H1 (cell line): ENCODE data around the gene FBXW8. TPM values are rescaled to one million over a fixed set of nuclear protein-coding genes. Genes with fewer than 3 reads are reported as not detected.

Experiments used
- CTCF ChIA-PET: fragments of 300-600 bp; sonication (Branson Sonifier 250); formaldehyde crosslinking; loops from one replicate; lab custom pipeline; 2021; ENCODE audit not compliant: partially characterized antibody; lab: Charles Lee
- POLR2A ChIA-PET: fragments of 300-600 bp; sonication (Branson Sonifier 250); formaldehyde crosslinking; loops from one replicate; lab custom pipeline; 2021; ENCODE audit warnings: inconsistent platforms; ENCODE audit not compliant: partially characterized antibody; lab: Charles Lee
- DNase-seq, 2 experiments: peaks; one replicate each; pipeline versions ENCODE4 v3.0.0 to v3.0.0-alpha.2; 2010 to 2022; ENCODE audit warnings: low spot score in 2 of 2, low read depth in 1 of 2, mixed read lengths in 1 of 2
- FAIRE-seq: peaks from 2 replicates; lab custom pipeline; 2011; peaks lifted over from hg19 to GRCh38; lab: Jason Lieb, UNC
- H2AFZ ChIP-seq: 2 replicates; pipeline ENCODE4 v1.8.1; 2012; ENCODE audit warnings: low read length, inconsistent platforms
- H2AK5ac ChIP-seq: 2 replicates; pipeline ENCODE4 v1.6.1; 2013; ENCODE audit warnings: low read depth, low read length
- H2BK120ac ChIP-seq: replicated peaks from 2 replicates; pipeline ENCODE3; 2013; ENCODE audit warnings: low read depth, low read length, inconsistent platforms
- H2BK12ac ChIP-seq: 2 replicates; pipeline ENCODE4 v1.6.1; 2013; ENCODE audit warnings: low read depth, low read length
- H2BK15ac ChIP-seq: 2 replicates; pipeline ENCODE4 v1.6.1; 2013; ENCODE audit warnings: low read length
- H2BK20ac ChIP-seq: 2 replicates; pipeline ENCODE4 v1.6.1; 2013; ENCODE audit warnings: low read length
- H2BK5ac ChIP-seq: 2 replicates; pipeline ENCODE4 v1.6.1; 2013; ENCODE audit warnings: low read depth, low read length
- H3K14ac ChIP-seq: 2 replicates; pipeline ENCODE4 v1.6.1; 2013; ENCODE audit warnings: inconsistent platforms; ENCODE audit not compliant: insufficient read length
- H3K18ac ChIP-seq: 2 replicates; pipeline ENCODE4 v1.6.1; 2013; ENCODE audit warnings: low read length; ENCODE audit errors: extremely low read depth
- H3K23ac ChIP-seq: 2 replicates; pipeline ENCODE4 v1.6.1; 2013; ENCODE audit warnings: inconsistent platforms; ENCODE audit not compliant: insufficient read length
- H3K23me2 ChIP-seq: 2 replicates; pipeline ENCODE4 v1.6.1; 2013; ENCODE audit warnings: low read depth, low read length
- H3K27ac ChIP-seq: 2 replicates; pipeline ENCODE4 v1.6.1; 2011; ENCODE audit warnings: low read depth, low read length, inconsistent platforms
- H3K27me3 ChIP-seq, 4 experiments: replicated peaks in 1 of 4; 1 replicate in 1 of 4; 2 replicates in 3 of 4; pipeline versions ENCODE4 v1.6.1 to v1.8.1; 2011 to 2013; ENCODE audit warnings: low read length in 3 of 4, mild to moderate bottlenecking in 3 of 4, inconsistent platforms in 2 of 4, mixed read lengths in 2 of 4, moderate library complexity in 1 of 4; ENCODE audit not compliant: control insufficient read depth in 3 of 4, insufficient read depth in 3 of 4; ENCODE audit errors: extremely low read depth in 1 of 4
- H3K36me3 ChIP-seq, 4 experiments: 2 replicates each; pipeline versions ENCODE4 v1.6.1 to v1.8.1; 2011 to 2013; ENCODE audit warnings: mild to moderate bottlenecking in 4 of 4, low read length in 3 of 4, moderate library complexity in 2 of 4, control low read depth in 1 of 4, inconsistent platforms in 1 of 4; ENCODE audit not compliant: insufficient read depth in 4 of 4, control insufficient read depth in 2 of 4
- H3K4ac ChIP-seq: replicated peaks from 2 replicates; pipeline ENCODE3; 2013; ENCODE audit warnings: low read length, low read depth, mixed read lengths, inconsistent platforms; ENCODE audit not compliant: insufficient read length
- H3K4me1 ChIP-seq, 4 experiments: replicated peaks in 1 of 4; 1 replicate in 1 of 4; 2 replicates in 3 of 4; pipeline versions ENCODE4 v1.6.1 to v1.8.1; 2011 to 2013; ENCODE audit warnings: low read length in 3 of 4, inconsistent platforms in 2 of 4, mixed read lengths in 1 of 4; ENCODE audit not compliant: insufficient read depth in 4 of 4, control insufficient read depth in 3 of 4
- H3K4me2 ChIP-seq, 2 experiments: 2 replicates each; pipeline versions ENCODE4 v1.6.1 to v1.8.1; 2011 to 2013; ENCODE audit warnings: low read depth in 2 of 2, low read length in 2 of 2, control low read depth in 1 of 2, inconsistent platforms in 1 of 2, mild to moderate bottlenecking in 1 of 2; ENCODE audit not compliant: insufficient read depth in 1 of 2
- H3K4me3 ChIP-seq, 4 experiments: fragments of 200-600, 300-600 bp in 1 of 4; sonication (generic), shearing (Covaris generic), sonication (Bioruptor Twin) in 1 of 4; 2 replicates each; pipeline versions ENCODE4 v1.5.1 to v1.8.1; 2011 to 2016; ENCODE audit warnings: low read length in 4 of 4, low read depth in 3 of 4, control low read depth in 2 of 4, inconsistent platforms in 2 of 4, mild to moderate bottlenecking in 2 of 4, mixed read lengths in 1 of 4, moderate library complexity in 1 of 4; ENCODE audit not compliant: insufficient read depth in 2 of 4; ENCODE audit errors: extremely low read depth in 1 of 4
- H3K56ac ChIP-seq: replicated peaks from 2 replicates; pipeline ENCODE3; 2013; ENCODE audit warnings: low read depth, mild to moderate bottlenecking, mixed read lengths, low read length, inconsistent platforms; ENCODE audit not compliant: insufficient read length
- H3K79me1 ChIP-seq: 2 replicates; pipeline ENCODE4 v1.6.1; 2013; ENCODE audit warnings: low read depth, low read length, control low read depth
- H3K79me2 ChIP-seq, 2 experiments: 2 replicates each; pipeline versions ENCODE4 v1.6.1 to v1.8.1; 2012 to 2013; ENCODE audit warnings: low read length in 2 of 2, mild to moderate bottlenecking in 2 of 2, inconsistent platforms in 1 of 2; ENCODE audit not compliant: insufficient read depth in 2 of 2, control insufficient read depth in 1 of 2
- H3K9ac ChIP-seq, 4 experiments: replicated peaks in 1 of 4; 1 replicate in 1 of 4; 2 replicates in 3 of 4; pipeline versions ENCODE4 v1.6.1 to v1.8.1; 2011 to 2013; ENCODE audit warnings: low read depth in 3 of 4, low read length in 3 of 4, control low read depth in 2 of 4, mild to moderate bottlenecking in 2 of 4, moderate library complexity in 2 of 4, inconsistent platforms in 1 of 4; ENCODE audit errors: extremely low read depth in 1 of 4
- H3K9me3 ChIP-seq, 2 experiments: 2 replicates each; pipeline versions ENCODE4 v1.6.1 to v1.8.1; 2012 to 2013; ENCODE audit warnings: mild to moderate bottlenecking in 2 of 2, moderate library complexity in 2 of 2, control low read depth in 1 of 2, inconsistent platforms in 1 of 2, low read depth in 1 of 2, low read length in 1 of 2, mixed read lengths in 1 of 2; ENCODE audit not compliant: insufficient read depth in 2 of 2
- H4K20me1 ChIP-seq, 2 experiments: replicated peaks in 1 of 2; 2 replicates each; pipeline versions ENCODE3 to v1.8.1; 2011 to 2013; ENCODE audit warnings: inconsistent platforms in 2 of 2, low read length in 2 of 2, mild to moderate bottlenecking in 1 of 2; ENCODE audit not compliant: insufficient read depth in 2 of 2, control insufficient read depth in 1 of 2
- H4K5ac ChIP-seq: 2 replicates; pipeline ENCODE4 v1.6.1; 2013; ENCODE audit warnings: low read length, low read depth, mixed read lengths, inconsistent platforms; ENCODE audit not compliant: insufficient read length
- H4K8ac ChIP-seq: 2 replicates; pipeline ENCODE4 v1.8.0; 2013; ENCODE audit warnings: mild to moderate bottlenecking, moderate library complexity, low read length, inconsistent platforms; ENCODE audit not compliant: insufficient read depth; ENCODE audit errors: extremely low read depth
- H4K91ac ChIP-seq: replicated peaks from 2 replicates; pipeline ENCODE3; 2013; ENCODE audit warnings: low read length, mixed read lengths, inconsistent platforms; ENCODE audit not compliant: insufficient read length
- ATF3 ChIP-seq: IDR thresholded peaks from 2 replicates; pipeline ENCODE4 v1.6.1; 2011; ENCODE audit warnings: low read depth, mild to moderate bottlenecking, low read length; ENCODE audit not compliant: insufficient read depth
- BACH1 ChIP-seq: IDR thresholded peaks from 2 replicates; pipeline ENCODE4 v1.6.1; 2012; ENCODE audit warnings: low read length, improper control_type of control experiment
- BCL11A ChIP-seq, 2 experiments: IDR thresholded peaks; one replicate each; pipeline ENCODE4 v1.6.1; 2011; ENCODE audit warnings: low read depth in 2 of 2, low read length in 2 of 2, mild to moderate bottlenecking in 2 of 2
- CBX5 ChIP-seq: fragments of 300-800, 300-1000 bp; sonication (generic); IDR thresholded peaks from 2 replicates; pipeline ENCODE4 v1.7.1; 2016; ENCODE audit warnings: antibody characterized with exemption, low read length, low read depth
- KDM1A ChIP-seq: fragments of 200-600, 300-600 bp; sonication (generic); IDR thresholded peaks from 2 replicates; pipeline ENCODE4 v1.7.1; 2016; ENCODE audit warnings: mild to moderate bottlenecking, low read length, borderline replicate concordance
- MAX ChIP-seq: IDR thresholded peaks from 2 replicates; pipeline ENCODE4 v1.6.1; 2012; ENCODE audit warnings: inconsistent platforms
- NRF1 ChIP-seq: IDR thresholded peaks from 2 replicates; pipeline ENCODE4 v1.6.1; 2011; ENCODE audit warnings: mild to moderate bottlenecking, low read depth, low read length, improper control_type of control experiment
- PHF8 ChIP-seq: fragments of 200-600 bp; sonication (generic); conservative IDR thresholded peaks from 2 replicates; pipeline ENCODE4 v1.7.1; 2012; ENCODE audit warnings: low read depth, mild to moderate bottlenecking, inconsistent platforms, low read length, moderate library complexity
- POLR2A ChIP-seq, 2 experiments: IDR thresholded peaks; 1 replicate in 1 of 2; 2 replicates in 1 of 2; pipeline ENCODE4 v1.6.1; 2011; ENCODE audit warnings: low read depth in 2 of 2, low read length in 2 of 2, mild to moderate bottlenecking in 2 of 2; ENCODE audit errors: control extremely low read depth in 1 of 2
- POLR2AphosphoS5 ChIP-seq: IDR thresholded peaks from 2 replicates; pipeline ENCODE4 v1.6.1; 2011; ENCODE audit warnings: low read depth, low read length
- RFX5 ChIP-seq: IDR thresholded peaks from 2 replicates; pipeline ENCODE4 v1.6.1; 2011; ENCODE audit warnings: low read depth, low read length, improper control_type of control experiment, borderline replicate concordance
- TAF7 ChIP-seq: optimal IDR thresholded peaks from 2 replicates; pipeline ENCODE3; 2011; ENCODE audit warnings: low read depth, mild to moderate bottlenecking, inconsistent platforms, low read length, moderate library complexity, borderline replicate concordance
- WGBS, 2 experiments: shearing (Covaris generic) in 1 of 2; methylation state at CpG; one replicate each; pipeline versions ENCODE4 v1.1.6 to v1.1.7; 2013 to 2015; ENCODE audit warnings: low lambda C conversion rate in 2 of 2, mixed read lengths in 2 of 2, inconsistent platforms in 1 of 2, low coverage in 1 of 2, missing lambda C conversion rate in 1 of 2; ENCODE audit not compliant: insufficient replicate concordance in 2 of 2, insufficient coverage in 1 of 2, insufficient read length in 1 of 2; ENCODE audit errors: extremely low coverage in 1 of 2, missing lambda C conversion rate in 1 of 2; 5-methylcytosine and 5-hydroxymethylcytosine counted together
- polyA plus RNA-seq, 7 experiments: library from polyadenylated mRNA; depleted of rRNA in 3 of 7; stranded (reverse) in 5 of 7; unstranded in 2 of 7; fragments of >200 nt in 5 of 7; fragments of 200-250 nt in 2 of 7; gene quantifications; 1 replicate in 5 of 7; 2 replicates in 1 of 7; 4 replicates in 1 of 7; pipeline versions ENCODE4 v1.2.1 to v1.2.3, GENCODE V29; 2011 to 2013; ENCODE audit warnings: missing spikeins in 2 of 7, mixed read lengths in 2 of 7
- total RNA-seq: library from RNA; stranded (reverse); fragmentation: NEBNext Ultra II Directional; extraction: Animal tissue kit (Norgen Biotek cat#: 25700); gene quantifications from 2 replicates; pipeline ENCODE4 v1.2.1, GENCODE V29; 2021

FBXW8 gene
- total and polyA plus RNA-seq, 2 of the 8 experiments (the other 6 are each of a cell fraction or from before 2014, with no cell fraction given) = 15.8 to 16.0 TPM

- no peaks in the 10 kb centered on the region; the same call in 1 of the 2 replicates for H3K23me2 ChIP-seq
- no peak overlapping the region for H2BK12ac ChIP-seq
- H3K4me1 ChIP-seq = peaks cover 0 to 3% (median 0%) of the 10 kb centered on the region in 4 experiments; a peak in 2 of 7 replicates
- no peaks in the 10 kb centered on the region for H3K9me3 ChIP-seq
- CTCF ChIA-PET = interaction anchor here (0.6 to 2.1 kb wide), 4 partner anchors 9 to 161 kb away, joined by 3 to 7 read pairs (median 5); no protein-coding TSS in a partner anchor
- peaks cover 0 to 2% (median under 1%) of the 10 kb centered on the region in 4 experiments; a peak in 3 of 8 replicates for H3K36me3 ChIP-seq
- no peak overlapping the region for H4K8ac ChIP-seq
- 78% methylated on average over 2 of the region's 2 CpGs; no CpG with 5 or more reads in 1 of the 2 experiments for WGBS, 2 experiments
- H2BK15ac ChIP-seq = no peak overlapping the region
- H2BK5ac ChIP-seq = no peak overlapping the region
- no peak overlapping the region for H3K23ac ChIP-seq
- H4K5ac ChIP-seq = no peak overlapping the region
- no peak overlapping the region for H4K91ac ChIP-seq
- no peak overlapping the region for H3K9ac ChIP-seq
- H2AFZ ChIP-seq = no peak overlapping the region
- no peak overlapping the region for H3K4me2 ChIP-seq
- TF ChIP-seq ATF3 (no peak), BACH1 (no peak), POLR2A (IDR thresholded peaks at IDR 0.05; ENCODE audit: control extremely low read depth in 1 of 2, low read depth in 2 of 2, low read length in 2 of 2) (no peak), MAX (no peak), RFX5 (no peak), CBX5 (no peak), POLR2AphosphoS5 (no peak), PHF8 (no peak), BCL11A (IDR thresholded peaks at IDR 0.05; ENCODE audit: low read depth in 2 of 2, low read length in 2 of 2) (no peak), NRF1 (no peak), KDM1A (no peak), TAF7 (no peak)
- TF ChIP-seq, all 59 proteins: peak for 0
- Histone ChIP-seq H3K27ac (no peak overlapping the region), H3K4ac (no peak overlapping the region), H2AK5ac (no peak overlapping the region), H3K27me3 (no peaks in the 10 kb centered on the region), H3K56ac (no peak overlapping the region), H4K20me1 (peaks cover 0 to 3% of the 10 kb centered on the region in 2 experiments), H3K18ac (no peak overlapping the region), H3K79me1 (no peaks in the 10 kb centered on the region), H2BK20ac (no peak overlapping the region), H3K79me2 (no peaks in the 10 kb centered on the region), H3K4me3 (no peak overlapping the region), H2BK120ac (no peak overlapping the region), H3K14ac (no peak overlapping the region)
- POLR2A ChIA-PET = no interaction called here
- DNase-seq (no peak), FAIRE-seq (no peak)
These were observed 48.4 kb downstream of the FBXW8 start for GRCh38 chr12:116959198-116959460.
